ENCODE results near the gene REV3L.
"Not testable (repeated sequence)": the region's sequence is repeated elsewhere in the genome, so short reads cannot be mapped to it uniquely, and the experiment has no call there.

The REV3L gene

GRCh38 chr6:111482959-111483735, at the start of gene REV3L:
Gene REV3L (minus strand): TSS chr6:111483218. CDS start chr6:111482888, 330 bp downstream.
- DNase-seq (ENCODE audit: low read depth, low spot score): peak; percentile 75

GRCh38 chr6:111531185-111531584, 48.2 kb upstream of the REV3L start:
- no peak for DNase-seq (ENCODE audit: low read depth, low spot score)

DNA sequence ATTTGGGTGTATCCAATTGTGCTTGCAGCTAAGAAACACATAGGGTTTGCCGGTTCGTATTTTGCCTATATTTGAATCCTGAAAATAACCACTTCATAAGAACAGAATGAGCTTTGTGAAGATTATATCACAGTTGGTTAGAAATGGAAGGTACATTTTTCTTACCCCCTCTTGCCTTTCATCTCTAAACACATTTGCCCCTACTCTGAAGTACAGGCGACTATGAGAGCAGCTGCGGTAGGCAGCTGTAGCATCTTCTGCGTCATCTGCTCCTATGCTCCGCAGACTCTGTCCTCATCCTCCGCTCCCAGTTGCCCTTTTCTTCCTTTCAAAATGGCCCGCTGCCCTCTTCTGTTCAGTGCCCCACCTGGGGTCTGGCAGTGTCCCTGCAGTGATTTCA, 47.6 kb upstream of the REV3L start:
- no peak for DNase-seq (ENCODE audit: low read depth, low spot score)

DNA sequence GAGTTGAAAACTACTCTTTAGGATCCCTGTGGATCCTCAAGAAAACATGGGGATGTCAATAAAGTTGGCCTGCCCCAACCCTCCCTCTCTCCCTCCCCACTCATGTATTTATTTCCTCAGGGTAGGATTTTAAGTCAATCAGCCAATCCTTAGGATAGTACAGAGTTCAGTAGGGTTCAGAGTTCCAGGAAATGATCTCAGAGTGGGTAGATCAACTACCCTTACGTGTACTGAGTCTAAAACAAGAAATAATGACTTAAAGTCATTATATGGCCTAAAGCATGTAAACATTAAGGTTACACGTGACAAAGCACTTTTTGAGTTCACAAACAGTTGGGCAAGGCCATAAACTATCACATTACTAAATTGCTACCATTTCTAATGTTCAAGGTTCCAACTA, 47.2 kb upstream of the REV3L start:
- no peak for DNase-seq (ENCODE audit: low read depth, low spot score)

DNA sequence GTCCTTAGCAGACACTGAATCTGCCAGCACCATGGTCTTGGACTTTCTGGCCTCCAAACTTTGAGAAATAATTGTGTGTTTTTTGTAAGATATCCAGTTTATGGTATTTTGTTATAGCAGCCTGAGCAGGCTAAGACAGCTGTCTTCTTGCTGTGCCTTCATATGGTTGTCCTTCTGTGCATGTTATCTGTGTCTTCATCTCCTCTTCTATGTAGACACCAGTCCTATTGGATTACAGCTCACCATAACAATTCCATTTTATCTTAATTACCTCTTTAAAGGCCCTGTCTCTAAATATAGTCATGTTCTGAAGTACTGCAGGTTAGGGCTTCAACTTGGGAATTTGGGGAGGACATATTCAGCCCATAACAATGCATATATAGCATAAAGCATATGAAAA, 44.3 kb upstream of the REV3L start:
- DNase-seq (ENCODE audit: low read depth, low spot score): no peak

DNA sequence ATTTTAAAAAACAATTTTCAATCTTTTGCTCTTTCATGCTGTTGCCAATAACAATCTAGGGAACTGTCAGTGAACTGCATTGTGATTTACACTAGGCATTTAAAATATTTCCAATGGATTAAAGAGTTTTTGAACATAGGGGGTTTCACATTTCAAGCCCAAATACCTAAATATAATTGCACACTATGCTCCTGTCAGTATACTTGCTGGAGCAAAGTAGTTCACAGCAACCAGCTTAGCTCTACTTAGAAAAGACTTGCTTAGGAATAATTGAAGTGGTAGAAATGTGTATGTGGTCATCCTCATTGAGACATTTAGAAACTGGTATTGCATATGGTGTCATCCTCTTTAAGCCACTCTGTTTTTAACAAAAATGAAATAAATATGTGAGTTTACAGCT, 41.7 kb upstream of the REV3L start:
- DNase-seq (ENCODE audit: low read depth, low spot score): no peak

GRCh38 chr6:111524252-111524651, 41.2 kb upstream of the REV3L start:
- DNase-seq (ENCODE audit: low read depth, low spot score): no peak

DNA sequence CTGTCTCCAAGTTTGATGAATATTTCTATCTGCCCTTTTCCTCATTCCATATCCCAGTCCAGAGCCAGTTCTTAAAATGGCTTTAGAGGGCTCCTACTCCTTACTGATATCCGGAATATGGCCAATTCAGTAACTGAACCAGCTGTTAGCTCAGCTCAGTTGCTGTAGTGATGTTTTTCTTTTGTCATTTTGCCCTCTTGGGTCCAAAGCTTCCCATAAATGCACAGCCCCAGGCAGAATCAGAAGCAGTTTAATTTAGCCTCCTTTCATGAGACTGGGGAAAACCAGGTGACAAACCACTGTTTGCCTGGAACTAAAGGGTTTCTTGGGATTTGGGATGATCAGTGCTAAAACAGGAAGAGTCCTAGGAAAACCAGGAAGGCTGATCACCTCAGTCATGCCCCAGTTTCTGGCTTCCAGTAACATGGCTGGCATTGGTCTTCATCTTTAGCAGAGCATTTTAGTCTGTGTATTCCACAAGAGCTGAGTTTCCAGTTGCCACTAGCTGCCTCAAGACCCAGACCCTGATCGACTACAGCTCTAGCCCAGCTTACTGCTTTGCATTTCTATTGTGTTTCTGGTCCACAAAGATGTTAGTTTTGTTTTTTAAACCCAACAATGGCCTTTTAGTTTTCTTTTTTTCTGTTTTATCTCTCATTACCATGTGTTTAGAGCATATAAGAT, 40.6 kb upstream of the REV3L start:
- no peak for DNase-seq (ENCODE audit: low read depth, low spot score)

DNA sequence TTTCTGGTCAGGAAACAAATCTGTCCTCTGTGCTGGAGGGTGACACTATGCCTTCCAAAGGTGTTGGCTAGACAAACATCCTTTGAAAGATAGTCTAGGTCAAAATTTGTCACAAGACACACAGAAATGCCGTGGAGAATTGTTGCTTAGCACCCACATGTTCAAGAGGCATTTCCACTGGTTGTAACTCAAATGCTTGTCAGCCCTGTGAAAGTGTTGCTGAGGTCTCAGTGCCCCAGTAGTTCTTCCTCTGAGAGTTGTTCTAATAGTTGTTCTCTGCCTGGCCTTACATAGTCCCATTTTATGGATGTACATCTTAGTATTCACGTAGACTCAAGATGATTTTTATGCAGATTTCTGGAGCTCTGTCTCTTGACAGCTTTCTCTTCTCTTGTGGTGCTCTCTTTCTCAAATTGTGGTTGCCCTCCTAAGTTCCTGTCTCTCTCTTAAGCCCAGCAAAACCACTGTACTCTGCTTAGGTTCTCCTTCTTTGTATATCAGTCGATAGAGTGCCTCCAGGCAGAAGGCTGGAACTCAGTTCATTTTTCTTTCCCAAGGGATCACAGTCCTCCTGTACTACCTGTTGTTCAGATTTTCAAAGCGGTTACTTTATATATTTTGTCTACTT, 39.5 kb upstream of the REV3L start:
- DNase-seq (ENCODE audit: low read depth, low spot score): no peak

DNA sequence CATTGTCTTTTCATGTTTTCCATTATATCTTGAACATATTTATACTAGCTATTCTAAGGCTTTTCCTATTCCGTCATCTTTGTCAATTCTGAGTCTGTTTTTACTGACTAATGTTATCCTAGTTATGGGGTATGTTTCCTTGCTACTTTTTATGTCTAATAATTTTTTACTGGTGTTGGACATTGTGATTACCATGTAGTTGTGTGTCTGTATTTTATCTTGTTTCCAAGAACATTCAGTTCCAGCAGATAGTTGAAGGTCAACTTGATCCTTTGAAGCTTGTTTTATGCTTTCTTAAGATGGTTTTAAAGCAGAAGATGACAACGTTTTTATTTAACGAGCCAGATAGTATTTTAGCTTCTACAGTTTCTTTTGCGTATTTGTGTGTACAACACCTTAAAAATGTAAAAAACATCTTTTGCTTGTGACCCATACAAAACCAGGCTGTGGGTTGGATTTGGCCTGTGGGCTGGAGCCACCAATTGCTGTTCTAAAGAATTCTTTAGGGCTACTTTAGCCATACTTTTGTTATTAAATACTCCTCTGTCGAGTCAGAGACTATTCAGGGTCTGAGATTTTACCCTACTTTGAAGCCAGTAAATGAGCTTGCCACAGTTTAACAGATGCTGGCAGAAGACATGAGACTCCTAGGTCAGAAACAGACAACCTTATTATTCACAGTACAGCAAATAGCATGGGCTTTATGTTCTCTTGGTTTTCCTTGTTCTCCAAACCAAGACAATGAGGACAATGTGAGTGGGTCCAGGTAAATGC, 38.7 kb upstream of the REV3L start:
- DNase-seq (ENCODE audit: low read depth, low spot score): no peak

- DNase-seq (ENCODE audit: low read depth, low spot score): no peak
Observed at GRCh38 chr6:111520524-111520923, 37.5 kb upstream of the REV3L start.

DNA sequence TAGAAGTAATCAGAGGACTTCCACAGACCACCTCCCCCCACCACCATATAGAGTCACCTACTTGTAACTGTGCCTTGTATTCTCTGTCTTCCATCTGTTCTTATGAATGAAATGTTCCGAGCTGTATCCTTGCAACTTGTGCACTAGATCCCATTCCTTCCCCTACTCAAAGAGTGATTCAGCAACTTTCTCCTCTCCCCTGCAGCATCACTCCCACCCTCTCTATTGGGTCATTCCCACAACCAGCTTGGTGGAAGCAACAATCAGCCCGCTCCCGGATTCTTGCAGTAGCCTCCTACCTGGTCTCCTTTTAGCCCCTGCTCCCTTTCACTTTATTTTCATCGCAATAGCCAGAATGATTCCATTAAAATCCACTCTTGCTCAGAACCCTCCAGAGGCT, 34.9 kb upstream of the REV3L start:
- DNase-seq (ENCODE audit: low read depth, low spot score): no peak

- DNase-seq (ENCODE audit: low read depth, low spot score): no peak
Observed at GRCh38 chr6:111515259-111515658, 32.2 kb upstream of the REV3L start.

GRCh38 chr6:111514531-111514930, 31.5 kb upstream of the REV3L start:
- not testable (repeated sequence) for DNase-seq (ENCODE audit: low read depth, low spot score)

DNA sequence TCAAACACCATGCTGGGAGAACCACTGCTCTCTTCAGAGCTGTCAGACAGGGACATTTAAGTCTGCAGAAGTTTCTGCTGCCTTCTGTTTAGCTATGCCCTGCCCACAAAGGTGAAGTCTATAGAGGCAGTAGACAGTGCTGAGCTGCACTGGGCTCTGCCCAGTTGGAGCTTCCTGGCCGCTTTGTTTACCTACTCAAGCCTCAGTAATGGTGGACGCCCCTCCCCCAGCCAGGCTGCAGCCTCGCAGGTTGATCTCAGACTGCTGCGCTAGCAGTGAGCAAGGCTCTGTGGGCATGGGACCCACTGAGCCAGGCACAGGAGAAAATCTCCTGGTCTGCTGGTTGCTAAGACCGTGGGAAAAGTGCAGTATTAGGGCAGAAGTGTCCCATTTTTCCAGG, 24.2 kb upstream of the REV3L start:
- not testable (repeated sequence) for DNase-seq (ENCODE audit: low read depth, low spot score)

- not testable (repeated sequence) for DNase-seq (ENCODE audit: low read depth, low spot score)
Observed at GRCh38 chr6:111505498-111505897, 22.5 kb upstream of the REV3L start.

GRCh38 chr6:111503660-111504059, 20.6 kb upstream of the REV3L start:
- DNase-seq (ENCODE audit: low read depth, low spot score): no peak

- no peak for DNase-seq (ENCODE audit: low read depth, low spot score)
Observed at GRCh38 chr6:111503194-111503593, 20.2 kb upstream of the REV3L start.

- no peak for DNase-seq (ENCODE audit: low read depth, low spot score)
Observed at GRCh38 chr6:111502154-111502553, 19.1 kb upstream of the REV3L start.

- DNase-seq (ENCODE audit: low read depth, low spot score): no peak
Observed at GRCh38 chr6:111499269-111499793, 16.3 kb upstream of the REV3L start.

GRCh38 chr6:111494951-111495635, 12.1 kb upstream of the REV3L start:
- no peak for DNase-seq (ENCODE audit: low read depth, low spot score)

Data from smooth muscle cell of the brain vasculature (primary cell).